ENCODE results near the gene GLI2. TPM values are rescaled to one million over a fixed set of nuclear protein-coding genes. Genes with fewer than 3 reads are reported as not detected.

The GLI2 gene
- polyA plus RNA-seq, 2 of the 4 experiments (the other 2 are of a cell fraction), result 5.6 to 12.5 TPM

DNA sequence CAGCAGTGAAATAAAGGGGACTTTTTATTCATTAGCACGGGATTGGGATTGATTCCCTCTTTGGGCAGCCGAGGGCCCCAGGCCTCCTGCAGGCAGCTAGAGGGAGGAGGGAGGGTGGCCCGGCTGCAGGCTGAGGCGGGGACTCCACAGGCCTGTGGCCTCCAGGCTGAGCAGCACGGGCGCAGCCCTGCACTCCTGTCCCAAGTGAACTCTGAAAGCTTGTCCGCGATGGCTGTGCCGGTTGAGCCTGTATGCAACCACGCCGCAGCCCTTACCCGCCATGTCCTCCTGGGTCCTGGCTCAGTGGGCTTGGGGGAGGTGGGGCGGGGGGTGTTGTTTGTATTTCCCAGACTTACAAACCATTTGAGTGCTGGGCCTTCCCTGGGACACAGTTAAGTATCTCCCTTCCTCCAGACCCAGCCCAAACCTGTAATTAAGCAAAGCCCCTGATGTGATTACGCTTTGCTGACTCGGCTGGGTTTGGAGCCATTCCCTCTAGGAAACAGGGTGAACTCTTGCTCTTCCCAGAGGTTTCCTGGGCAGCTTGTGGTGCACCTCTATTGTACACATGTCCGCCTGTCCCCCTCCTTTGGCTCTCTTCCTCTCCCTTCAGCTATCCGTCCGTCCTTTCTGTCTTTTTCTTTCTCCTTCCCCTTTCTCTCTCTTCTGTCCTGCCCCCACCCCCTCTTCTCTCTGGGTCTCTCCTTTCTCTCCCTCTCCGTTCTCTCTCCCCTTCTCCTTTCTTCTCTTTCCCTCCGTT is 5.3 kb downstream of the GLI2 start:
- TF ChIP-seq GATA3 (IDR thresholded peaks at IDR 0.05; ENCODE audit: borderline replicate concordance), result no peak
- no peak for TF ChIP-seq HEYL (CRISPR knock-in tag; IDR thresholded peaks at IDR 0.05)
- peak; percentile 60 for TF ChIP-seq MAFK (IDR thresholded peaks at IDR 0.05; ENCODE audit: partially characterized antibody)
- TF ChIP-seq, protein P1, sequence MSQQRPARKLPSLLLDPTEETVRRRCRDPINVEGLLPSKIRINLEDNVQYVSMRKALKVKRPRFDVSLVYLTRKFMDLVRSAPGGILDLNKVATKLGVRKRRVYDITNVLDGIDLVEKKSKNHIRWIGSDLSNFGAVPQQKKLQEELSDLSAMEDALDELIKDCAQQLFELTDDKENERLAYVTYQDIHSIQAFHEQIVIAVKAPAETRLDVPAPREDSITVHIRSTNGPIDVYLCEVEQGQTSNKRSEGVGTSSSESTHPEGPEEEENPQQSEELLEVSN (IDR thresholded peaks at IDR 0.05; ENCODE audit: borderline replicate concordance, low read depth), result no peak; the same call in 1 of the 2 replicates
- no peak for TF ChIP-seq PHF8 (IDR thresholded peaks at IDR 0.05; ENCODE audit: borderline replicate concordance, low read depth)
- Histone ChIP-seq H3K4me2 (peak overlapping the region; percentile 99), H3K27ac (peak overlapping the region; percentile 93 to 98), H3K9me3 (no peaks in the 10 kb centered on the region), H3K4me1 (peaks cover 47% of the 10 kb centered on the region), H3K4me3 (peak overlapping the region; percentile 49)
- DNase-seq (ENCODE audit: low read depth in 1 of 2, low spot score in 1 of 2) (peak in 1 of 2 experiments; percentile 60), ATAC-seq (peak; percentile 44 to 54), FAIRE-seq (no peak)
- CTCF ChIA-PET, result interaction anchor here (0.5 to 0.7 kb wide), 2 partner anchors 12 to 1670 kb away, joined by 3 to 5 read pairs; no protein-coding TSS in a partner anchor
- POLR2A ChIA-PET, result interaction anchor here (0.7 to 1.1 kb wide), 2 partner anchors 221 to 334 kb away, joined by 3 read pairs; no protein-coding TSS in a partner anchor
- WGBS (ENCODE audit: missing lambda C conversion rate), result 38% methylated on average over 20 of the region's 20 CpGs

DNA sequence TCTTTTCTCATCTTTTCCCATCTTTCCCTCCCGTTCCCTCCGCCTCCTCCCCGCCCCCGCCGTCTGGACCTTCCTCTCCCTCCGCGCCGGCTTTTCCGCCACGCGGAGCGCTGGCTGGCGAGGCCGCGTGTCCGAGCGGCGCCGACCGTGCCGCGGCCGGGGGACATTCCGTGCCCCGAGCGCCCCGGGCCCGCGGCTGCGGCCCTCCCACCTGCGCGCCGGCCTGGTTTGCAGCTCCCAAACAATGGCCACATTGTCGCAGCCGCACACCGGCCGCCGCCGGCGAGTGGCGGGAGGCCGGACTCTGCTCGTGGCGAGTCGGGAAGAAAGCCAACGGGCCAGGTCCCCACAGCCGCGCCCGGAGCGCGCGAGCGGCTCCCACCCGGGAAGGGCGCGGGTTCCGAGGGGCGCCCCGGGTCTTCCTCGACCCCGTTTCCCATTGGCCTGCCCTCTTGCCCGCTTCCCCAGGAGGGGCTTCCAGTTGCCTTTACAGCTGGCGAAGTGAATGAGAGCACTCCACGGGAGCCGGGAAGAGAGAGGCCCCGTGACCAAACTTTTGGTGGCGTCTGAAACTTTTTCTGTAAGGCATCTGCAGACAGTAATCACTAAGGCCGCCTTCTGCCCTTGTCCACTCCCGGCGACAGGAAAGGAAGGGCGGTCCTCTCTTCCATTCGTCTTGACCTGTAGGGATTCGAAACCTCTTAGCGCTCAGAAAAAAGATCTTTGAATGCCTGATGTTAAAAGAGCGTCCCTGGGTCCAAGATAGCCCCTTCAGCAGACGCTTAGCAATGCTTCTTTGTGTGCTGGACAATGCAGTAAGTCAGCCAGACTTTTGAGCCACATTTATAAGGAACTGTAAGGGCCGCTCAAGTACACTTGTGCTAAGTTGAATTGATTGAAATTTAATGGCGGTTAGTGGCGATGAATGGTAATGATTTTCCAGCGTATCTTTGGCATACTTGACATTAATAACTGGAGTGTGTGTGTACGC is 6.2 kb downstream of the GLI2 start:
- peak overlapping the region; percentile 99 for H3K4me2 ChIP-seq
- ATAC-seq (no peak), DNase-seq (ENCODE audit: low read depth in 1 of 2, low spot score in 1 of 2) (no peak), FAIRE-seq (no peak)
- H3K4me1 ChIP-seq, result peaks cover 47% of the 10 kb centered on the region
- ChIA-PET CTCF (interaction anchor here (0.7 to 1.4 kb wide), 3 partner anchors 19 to 339 kb away, joined by 3 to 4 read pairs (median 3); no protein-coding TSS in a partner anchor), POLR2A (no interaction called here)
- peak overlapping the region; percentile 49 for H3K4me3 ChIP-seq
- no peaks in the 10 kb centered on the region for H3K9me3 ChIP-seq
- 57% methylated on average over 51 of the region's 81 CpGs for WGBS (ENCODE audit: missing lambda C conversion rate)
- TF ChIP-seq, protein P1 (IDR thresholded peaks at IDR 0.05; ENCODE audit: borderline replicate concordance, low read depth), result peak; percentile 38
- no peak for TF ChIP-seq CBX8 (IDR thresholded peaks at IDR 0.05)
- no peak for TF ChIP-seq TP53 (CRISPR knock-in tag; IDR thresholded peaks at IDR 0.05)
- TF ChIP-seq, protein P2, sequence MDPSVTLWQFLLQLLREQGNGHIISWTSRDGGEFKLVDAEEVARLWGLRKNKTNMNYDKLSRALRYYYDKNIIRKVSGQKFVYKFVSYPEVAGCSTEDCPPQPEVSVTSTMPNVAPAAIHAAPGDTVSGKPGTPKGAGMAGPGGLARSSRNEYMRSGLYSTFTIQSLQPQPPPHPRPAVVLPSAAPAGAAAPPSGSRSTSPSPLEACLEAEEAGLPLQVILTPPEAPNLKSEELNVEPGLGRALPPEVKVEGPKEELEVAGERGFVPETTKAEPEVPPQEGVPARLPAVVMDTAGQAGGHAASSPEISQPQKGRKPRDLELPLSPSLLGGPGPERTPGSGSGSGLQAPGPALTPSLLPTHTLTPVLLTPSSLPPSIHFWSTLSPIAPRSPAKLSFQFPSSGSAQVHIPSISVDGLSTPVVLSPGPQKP (IDR thresholded peaks at IDR 0.05; ENCODE audit: low read depth, low read length), result no peak
- TF ChIP-seq PHF8 (IDR thresholded peaks at IDR 0.05; ENCODE audit: borderline replicate concordance, low read depth), result peak; percentile 45; the same call in 1 of the 2 replicates
- TF ChIP-seq, protein P3, sequence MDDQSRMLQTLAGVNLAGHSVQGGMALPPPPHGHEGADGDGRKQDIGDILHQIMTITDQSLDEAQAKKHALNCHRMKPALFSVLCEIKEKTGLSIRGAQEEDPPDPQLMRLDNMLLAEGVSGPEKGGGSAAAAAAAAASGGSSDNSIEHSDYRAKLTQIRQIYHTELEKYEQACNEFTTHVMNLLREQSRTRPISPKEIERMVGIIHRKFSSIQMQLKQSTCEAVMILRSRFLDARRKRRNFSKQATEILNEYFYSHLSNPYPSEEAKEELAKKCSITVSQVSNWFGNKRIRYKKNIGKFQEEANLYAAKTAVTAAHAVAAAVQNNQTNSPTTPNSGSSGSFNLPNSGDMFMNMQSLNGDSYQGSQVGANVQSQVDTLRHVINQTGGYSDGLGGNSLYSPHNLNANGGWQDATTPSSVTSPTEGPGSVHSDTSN (IDR thresholded peaks at IDR 0.05), result no peak
- TF ChIP-seq, protein P4, sequence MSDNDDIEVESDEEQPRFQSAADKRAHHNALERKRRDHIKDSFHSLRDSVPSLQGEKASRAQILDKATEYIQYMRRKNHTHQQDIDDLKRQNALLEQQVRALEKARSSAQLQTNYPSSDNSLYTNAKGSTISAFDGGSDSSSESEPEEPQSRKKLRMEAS (IDR thresholded peaks at IDR 0.05), result peak; percentile 75
- H3K27ac ChIP-seq, result peak overlapping the region; percentile 93 to 98

DNA sequence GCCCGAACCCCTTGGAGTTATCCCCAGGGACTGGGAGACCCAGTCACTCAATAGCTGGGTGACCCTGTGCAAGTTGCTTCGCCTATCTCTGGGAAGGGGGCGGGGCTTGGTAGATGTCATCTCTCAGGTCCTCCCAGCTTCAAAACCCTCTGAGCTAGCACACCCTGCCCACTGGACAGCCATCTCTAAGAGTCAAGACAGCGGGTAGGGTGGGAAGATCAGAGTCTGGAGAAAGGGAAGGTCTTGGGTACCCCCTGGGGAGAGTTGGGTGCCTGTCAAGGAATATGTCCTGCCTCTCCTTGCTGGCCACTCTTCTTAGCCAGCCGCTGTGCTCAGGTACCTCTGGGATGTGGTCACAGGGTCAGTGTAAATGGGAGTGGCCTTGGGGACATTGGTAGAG is 8.0 kb downstream of the GLI2 start:
- Histone ChIP-seq H3K4me2 (no peak overlapping the region), H3K9me3 (no peaks in the 10 kb centered on the region), H3K27ac (no peak overlapping the region), H3K4me1 (peaks cover 38% of the 10 kb centered on the region), H3K4me3 (no peak overlapping the region)
- CTCF ChIA-PET, result interaction anchor here (1.0 to 1.2 kb wide), 3 partner anchors 8 to 328 kb away, joined by 3 to 6 read pairs (median 3); partner anchors contain the start of gene GLI2
- ATAC-seq (no peak), DNase-seq (ENCODE audit: low read depth in 1 of 2, low spot score in 1 of 2) (no peak), FAIRE-seq (no peak)
- 93% methylated on average over 5 of the region's 5 CpGs for WGBS (ENCODE audit: missing lambda C conversion rate)
- TF ChIP-seq HDAC2 (IDR thresholded peaks at IDR 0.05) (no peak), GATA3 (IDR thresholded peaks at IDR 0.05; ENCODE audit: borderline replicate concordance) (no peak), NPAS2 (CRISPR knock-in tag; IDR thresholded peaks at IDR 0.05; ENCODE audit: borderline replicate concordance) (no peak)
- TF ChIP-seq, protein P4 (IDR thresholded peaks at IDR 0.05), result no peak
- TF ChIP-seq, protein P3 (IDR thresholded peaks at IDR 0.05), result no peak
- POLR2A ChIA-PET, result no interaction called here

Data from A549 (cell line).